Measurements from ENCODE around the gene RAMACL.

- TF ChIP-seq, protein P1, sequence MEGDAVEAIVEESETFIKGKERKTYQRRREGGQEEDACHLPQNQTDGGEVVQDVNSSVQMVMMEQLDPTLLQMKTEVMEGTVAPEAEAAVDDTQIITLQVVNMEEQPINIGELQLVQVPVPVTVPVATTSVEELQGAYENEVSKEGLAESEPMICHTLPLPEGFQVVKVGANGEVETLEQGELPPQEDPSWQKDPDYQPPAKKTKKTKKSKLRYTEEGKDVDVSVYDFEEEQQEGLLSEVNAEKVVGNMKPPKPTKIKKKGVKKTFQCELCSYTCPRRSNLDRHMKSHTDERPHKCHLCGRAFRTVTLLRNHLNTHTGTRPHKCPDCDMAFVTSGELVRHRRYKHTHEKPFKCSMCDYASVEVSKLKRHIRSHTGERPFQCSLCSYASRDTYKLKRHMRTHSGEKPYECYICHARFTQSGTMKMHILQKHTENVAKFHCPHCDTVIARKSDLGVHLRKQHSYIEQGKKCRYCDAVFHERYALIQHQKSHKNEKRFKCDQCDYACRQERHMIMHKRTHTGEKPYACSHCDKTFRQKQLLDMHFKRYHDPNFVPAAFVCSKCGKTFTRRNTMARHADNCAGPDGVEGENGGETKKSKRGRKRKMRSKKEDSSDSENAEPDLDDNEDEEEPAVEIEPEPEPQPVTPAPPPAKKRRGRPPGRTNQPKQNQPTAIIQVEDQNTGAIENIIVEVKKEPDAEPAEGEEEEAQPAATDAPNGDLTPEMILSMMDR (IDR thresholded peaks at IDR 0.05; ENCODE audit: poor library complexity), result no peak
- no peak for TF ChIP-seq EZH2 (IDR thresholded peaks at IDR 0.05; ENCODE audit: borderline replicate concordance)
- no peak for TF ChIP-seq EZH2phosphoT487 (IDR thresholded peaks at IDR 0.05; ENCODE audit: low read depth, severe bottlenecking, unreplicated experiment)
Observed at GRCh38 chr6:166561771-166562359, 24.6 kb downstream of the RAMACL start.
